GM23248 (cell line): Measurements from ENCODE around the gene PRKCE.

Experiments
- EZH2 ChIP-seq: fragments of 200-600 bp; sonication (generic); IDR thresholded peaks from 2 replicates; pipeline ENCODE4 v1.6.1; 2018; ENCODE audit warnings: antibody characterized with exemption, mild to moderate bottlenecking; ENCODE audit not compliant: insufficient read depth, poor library complexity, severe bottlenecking
- EZH2phosphoT487 ChIP-seq: fragments of 200-600 bp; sonication (generic); IDR thresholded peaks from 2 replicates; pipeline ENCODE4 v1.6.1; 2018; ENCODE audit warnings: antibody characterized with exemption, moderate library complexity, mild to moderate bottlenecking, low read depth; ENCODE audit not compliant: insufficient read depth

- TF ChIP-seq EZH2 = no peak
- TF ChIP-seq EZH2phosphoT487 = no peak
These were observed 328.8 kb downstream of the PRKCE start for GRCh38 chr2:45980161-45980865.
